IPS-18c (cell line): ENCODE data around the gene SRD5A1.

Experiments
- H3K4me3 ChIP-seq: 2 replicates; pipeline ENCODE4 v1.7.0; 2013; ENCODE audit warnings: low read depth, mild to moderate bottlenecking, low read length, moderate library complexity; ENCODE audit not compliant: insufficient read depth
- H3K9me3 ChIP-seq: one replicate; pipeline ENCODE4 v1.6.1; 2013; ENCODE audit warnings: mild to moderate bottlenecking, low read length, moderate library complexity; ENCODE audit not compliant: control insufficient read depth, insufficient read depth

SRD5A1 gene

DNA sequence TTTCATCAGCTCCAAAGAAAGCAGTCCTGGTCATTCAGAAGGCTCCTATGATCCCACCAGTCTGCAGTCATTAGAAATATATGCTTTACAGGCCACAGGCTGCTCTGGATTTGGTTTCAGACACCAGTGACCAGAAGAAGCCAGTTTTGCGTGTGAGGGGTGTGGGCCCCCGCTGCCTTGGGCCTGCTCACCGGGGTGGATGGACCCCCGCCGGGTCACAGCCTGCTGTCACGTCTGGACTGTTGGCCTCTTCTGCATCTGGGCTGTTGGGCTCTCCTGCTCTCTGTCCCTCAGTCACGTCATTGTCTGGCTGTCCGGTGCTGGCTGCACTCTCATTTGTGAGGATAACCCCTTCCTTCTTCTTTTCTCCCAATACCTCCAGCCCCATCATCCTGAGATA is 33.5 kb upstream of the SRD5A1 start:
- Histone ChIP-seq H3K9me3 (no peaks in the 10 kb centered on the region), H3K4me3 (no peak overlapping the region)

DNA sequence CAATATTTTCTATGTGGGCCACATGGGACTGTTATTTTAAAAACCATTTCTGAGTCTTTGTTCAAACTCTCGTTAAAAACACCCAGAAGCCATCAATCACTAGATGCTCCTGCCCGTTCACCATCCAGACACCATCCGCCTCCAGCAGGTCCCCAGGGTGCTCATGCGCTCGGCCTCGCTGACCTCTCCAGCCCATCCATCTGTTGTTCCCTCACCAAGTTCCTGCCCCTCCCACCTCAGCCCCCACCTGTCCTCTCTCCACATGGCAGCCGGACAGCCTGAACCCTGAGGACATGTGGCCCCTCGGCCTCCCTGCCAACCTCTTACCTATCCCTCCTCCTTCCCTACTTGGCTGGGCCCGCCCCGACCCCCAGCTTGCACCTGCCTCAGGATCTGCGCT is 32.0 kb upstream of the SRD5A1 start:
- H3K9me3 ChIP-seq = no peaks in the 10 kb centered on the region
- no peak overlapping the region for H3K4me3 ChIP-seq

DNA sequence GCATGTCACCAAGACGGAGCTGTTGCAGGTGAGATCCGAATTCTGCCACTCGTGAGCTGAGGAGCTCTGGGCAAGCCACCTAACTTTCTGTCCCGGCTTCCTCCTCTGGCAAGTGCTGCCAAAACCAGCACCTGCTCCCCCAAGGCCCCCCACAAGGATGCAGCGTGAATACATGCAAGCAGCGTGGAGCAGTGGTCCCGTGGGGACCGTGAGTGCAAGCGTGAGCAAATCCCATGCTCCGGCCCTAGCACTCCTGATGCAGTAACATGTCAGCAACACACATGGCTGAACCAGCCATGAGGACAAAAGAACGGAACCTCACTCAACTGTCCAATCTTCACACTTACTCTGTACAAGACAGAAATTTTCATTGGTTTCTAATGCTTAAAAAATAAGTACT is 31.4 kb upstream of the SRD5A1 start:
- Histone ChIP-seq H3K9me3 (no peaks in the 10 kb centered on the region), H3K4me3 (no peak overlapping the region)

DNA sequence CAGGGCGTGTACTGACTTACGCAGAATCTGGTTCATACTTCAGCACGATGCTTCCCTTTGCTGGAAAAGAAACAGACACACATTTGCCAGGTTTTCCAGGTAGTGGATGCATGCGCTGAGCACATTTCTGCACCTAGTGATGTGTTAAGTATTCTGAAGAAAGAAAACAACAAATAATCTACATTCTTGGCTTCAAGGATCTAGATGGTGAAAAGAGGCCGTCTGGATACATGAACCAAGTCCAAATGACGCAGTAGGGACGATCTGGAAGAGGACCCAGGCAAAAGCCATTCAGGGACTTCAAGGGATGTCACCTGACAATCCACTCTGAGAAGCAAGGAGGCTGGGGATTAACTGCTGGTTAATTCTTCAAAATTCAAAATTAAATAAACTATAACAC is 30.8 kb upstream of the SRD5A1 start:
- H3K4me3 ChIP-seq = no peak overlapping the region
- no peaks in the 10 kb centered on the region for H3K9me3 ChIP-seq

DNA sequence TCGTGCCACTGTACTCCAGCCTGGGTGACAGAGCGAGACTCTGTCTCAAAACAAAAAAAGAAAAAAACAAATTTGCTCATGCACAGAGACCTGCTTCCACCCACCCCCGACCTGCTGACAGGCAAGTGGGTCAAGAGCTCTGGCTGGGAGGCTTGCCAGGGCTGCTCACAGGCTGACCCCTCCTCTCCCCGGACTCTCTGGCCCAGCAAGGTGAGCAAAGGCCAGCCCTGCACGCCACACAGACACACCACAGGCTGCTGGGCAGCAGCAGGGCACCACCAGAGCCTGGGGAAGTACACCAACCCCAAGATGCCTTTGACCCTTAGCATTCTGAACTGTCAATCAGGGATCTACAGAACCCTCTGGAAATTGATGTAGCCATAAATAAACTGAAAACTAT is 29.6 kb upstream of the SRD5A1 start:
- no peaks in the 10 kb centered on the region for H3K9me3 ChIP-seq
- H3K4me3 ChIP-seq = no peak overlapping the region

DNA sequence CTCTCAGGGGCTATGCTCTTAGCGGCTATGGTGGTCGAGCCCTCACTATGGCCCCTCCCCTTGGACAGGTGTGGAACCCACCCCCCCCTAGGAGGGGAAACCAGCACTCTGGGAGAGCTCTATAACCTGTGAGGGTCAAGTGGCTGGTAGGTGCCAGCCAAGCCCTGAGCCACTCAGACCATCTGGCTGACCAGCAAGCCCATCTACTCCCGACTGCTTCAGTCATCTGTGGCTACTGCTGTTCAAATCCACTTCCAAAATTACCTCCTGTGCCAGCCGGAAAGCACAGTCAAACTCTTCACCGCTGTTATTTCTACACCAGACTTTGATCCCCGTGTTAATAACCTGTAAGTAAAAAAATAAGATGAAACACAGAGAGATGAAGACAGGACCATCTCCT is 28.9 kb upstream of the SRD5A1 start:
- no peaks in the 10 kb centered on the region for H3K9me3 ChIP-seq
- H3K4me3 ChIP-seq = no peak overlapping the region

DNA sequence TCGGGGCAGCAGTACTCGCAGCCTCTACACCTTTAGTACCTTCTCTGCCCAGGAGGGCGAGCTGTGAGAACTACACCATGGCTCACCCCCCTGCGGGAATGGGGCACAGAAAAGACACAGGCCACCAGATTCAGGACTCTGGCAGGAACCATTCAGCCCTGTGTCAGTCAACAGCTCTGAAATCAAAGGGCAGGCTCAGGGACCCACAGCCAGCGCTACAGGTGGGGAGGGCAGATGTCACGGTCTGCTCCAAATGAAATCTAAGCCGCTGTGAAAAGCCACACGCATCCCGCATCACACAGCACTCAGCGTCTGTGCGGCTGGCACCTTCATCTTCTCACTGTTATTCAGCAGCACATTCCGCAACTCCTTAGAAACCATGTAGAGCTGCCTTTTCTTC is 28.3 kb upstream of the SRD5A1 start:
- Histone ChIP-seq H3K4me3 (no peak overlapping the region), H3K9me3 (no peaks in the 10 kb centered on the region)

DNA sequence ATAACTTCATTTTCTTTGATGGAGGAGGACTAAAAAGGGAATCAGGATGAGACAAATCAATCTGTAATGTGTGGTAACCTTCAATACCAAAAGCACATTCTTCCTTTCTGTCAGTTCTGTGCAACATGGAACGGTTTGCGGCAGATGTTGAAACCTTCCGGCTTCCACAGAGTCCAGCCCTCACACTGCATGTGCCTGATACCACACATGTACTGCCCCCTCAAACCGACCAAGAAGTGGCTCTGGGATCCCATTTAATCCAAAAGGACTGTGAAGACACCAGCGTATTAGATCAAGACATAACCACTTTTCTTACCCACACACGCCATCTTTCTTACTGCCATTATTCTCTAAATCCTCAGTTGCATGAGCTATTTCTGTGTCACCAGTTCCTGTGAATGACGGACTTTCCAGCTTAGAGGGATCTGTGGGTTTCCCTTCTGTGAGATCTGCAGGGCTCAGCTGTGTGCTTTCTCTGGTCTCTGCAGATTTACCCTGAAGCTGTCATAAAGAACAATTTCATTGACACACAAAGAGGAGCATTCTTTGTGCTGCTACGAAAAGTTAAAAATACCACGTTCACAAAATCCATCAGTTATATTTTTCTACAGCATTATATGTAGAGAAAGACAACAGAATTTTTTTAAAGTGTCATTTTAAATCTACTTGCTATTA is 26.2 kb upstream of the SRD5A1 start:
- Histone ChIP-seq H3K9me3 (no peaks in the 10 kb centered on the region), H3K4me3 (no peak overlapping the region)

DNA sequence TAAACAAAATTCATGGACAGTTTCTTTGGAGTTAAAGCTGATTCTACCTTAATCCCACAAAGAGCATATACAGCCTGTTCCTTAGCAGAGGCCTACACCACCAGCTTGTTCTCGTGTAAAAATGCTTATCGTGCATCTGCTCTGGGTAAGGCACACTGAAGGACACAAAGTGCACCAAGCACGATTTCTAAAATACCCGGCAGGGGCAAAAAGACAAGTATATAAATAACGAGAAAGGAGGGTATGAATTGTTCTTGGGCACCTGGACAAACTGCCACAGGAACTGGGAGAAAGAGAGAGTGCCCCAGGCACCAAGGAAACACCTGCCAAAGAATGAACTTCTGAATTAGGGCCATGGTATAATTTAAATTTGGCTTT is 25.7 kb upstream of the SRD5A1 start:
- Histone ChIP-seq H3K9me3 (no peaks in the 10 kb centered on the region), H3K4me3 (no peak overlapping the region)

DNA sequence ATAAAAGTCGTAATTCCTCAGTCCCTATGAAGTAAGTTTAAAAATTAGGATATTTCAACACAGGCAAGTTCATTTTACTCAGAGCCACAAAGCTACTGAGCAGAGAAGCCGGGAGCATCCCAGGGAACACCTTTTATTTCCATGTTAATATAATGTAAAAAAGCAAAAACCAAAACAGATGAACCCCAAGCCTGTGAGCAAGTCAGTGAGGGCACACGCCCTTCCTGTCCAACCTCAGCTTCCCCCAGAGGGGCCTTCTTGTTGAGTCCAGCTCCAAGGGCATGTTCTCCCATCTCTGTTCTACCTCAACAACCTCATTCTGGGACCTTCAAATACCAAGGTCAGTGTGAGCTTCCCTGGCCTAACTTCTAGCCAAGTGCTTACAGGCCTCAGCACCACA is 25.2 kb upstream of the SRD5A1 start:
- Histone ChIP-seq H3K9me3 (no peaks in the 10 kb centered on the region), H3K4me3 (no peak overlapping the region)

DNA sequence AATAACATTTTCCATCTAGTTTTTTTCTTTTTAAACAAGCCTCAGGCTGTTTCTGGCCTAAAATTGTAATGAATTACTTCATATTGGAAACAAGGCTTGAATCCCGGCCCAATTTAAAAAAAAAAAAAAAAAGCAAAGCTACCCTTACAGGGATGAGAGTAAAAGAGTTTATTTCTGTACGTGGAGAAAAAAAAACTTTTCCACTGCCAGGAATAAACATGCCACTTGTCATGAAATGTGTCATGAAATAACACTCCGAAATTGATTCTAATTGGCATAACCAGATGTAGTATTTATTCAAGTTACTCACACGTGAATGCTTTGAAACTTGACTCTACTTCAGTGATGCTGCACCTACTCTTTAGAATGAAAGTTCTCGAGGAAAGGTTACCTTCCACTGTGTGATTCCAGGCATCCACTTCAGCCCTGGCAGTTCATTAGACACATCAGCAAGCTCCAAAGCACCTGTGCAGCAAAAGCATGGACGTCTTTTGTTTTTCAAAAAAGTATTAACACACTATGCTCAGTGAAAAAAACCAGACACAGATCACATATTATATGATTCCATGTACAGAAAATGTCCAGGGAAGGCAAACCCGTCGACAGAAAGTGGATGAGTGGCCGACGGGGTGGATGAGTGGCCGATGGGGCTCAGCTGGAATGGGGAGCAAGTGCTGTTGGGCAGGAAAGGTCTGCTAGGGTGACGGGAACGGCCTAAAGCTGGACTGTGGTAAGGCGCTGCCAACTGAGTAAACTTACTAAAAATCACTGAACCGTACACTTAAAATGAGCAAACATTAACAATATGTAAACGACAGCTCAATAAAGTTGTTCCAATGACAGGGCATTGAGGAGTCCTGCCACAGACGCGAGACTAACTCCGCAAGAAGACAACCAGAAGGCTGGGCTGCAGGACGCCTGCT is 21.6 kb upstream of the SRD5A1 start:
- H3K4me3 ChIP-seq = no peak overlapping the region
- no peaks in the 10 kb centered on the region for H3K9me3 ChIP-seq

DNA sequence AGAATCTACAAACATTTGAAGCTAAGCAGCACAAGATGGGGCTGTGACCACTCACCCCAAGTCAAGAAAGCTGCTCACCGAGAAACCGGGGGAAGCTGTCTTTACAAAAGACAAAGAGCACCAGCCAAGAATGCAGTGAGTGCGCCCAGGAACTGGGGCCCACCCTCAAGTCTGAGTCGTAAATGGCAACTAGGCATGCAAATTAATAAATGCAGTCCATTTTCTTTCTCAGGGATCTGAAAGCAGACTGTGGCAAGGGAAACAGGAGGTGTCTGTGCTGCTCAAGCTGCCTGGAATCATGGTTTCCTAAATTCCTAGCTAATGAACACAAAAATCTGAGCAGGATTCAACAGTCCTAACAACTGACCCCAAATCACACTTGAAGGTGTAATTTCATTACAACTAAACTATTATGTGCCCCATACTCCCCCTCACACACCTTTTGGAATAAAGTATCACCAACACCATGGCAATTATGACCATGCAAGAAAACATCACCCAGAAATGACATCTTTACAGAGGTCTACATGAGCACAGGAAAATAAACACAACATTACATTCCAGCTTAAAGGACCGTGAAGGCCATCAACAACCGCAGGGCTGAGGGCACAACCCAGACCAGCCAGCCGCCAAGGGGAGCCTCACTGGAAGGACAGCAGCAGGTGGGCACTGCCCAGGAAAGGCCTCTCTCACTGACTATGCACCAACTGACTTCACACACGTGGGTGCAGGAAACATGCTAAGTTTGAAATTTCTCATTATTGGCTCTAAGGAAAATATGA is 18.0 kb upstream of the SRD5A1 start:
- Histone ChIP-seq H3K4me3 (no peak overlapping the region), H3K9me3 (no peaks in the 10 kb centered on the region)

DNA sequence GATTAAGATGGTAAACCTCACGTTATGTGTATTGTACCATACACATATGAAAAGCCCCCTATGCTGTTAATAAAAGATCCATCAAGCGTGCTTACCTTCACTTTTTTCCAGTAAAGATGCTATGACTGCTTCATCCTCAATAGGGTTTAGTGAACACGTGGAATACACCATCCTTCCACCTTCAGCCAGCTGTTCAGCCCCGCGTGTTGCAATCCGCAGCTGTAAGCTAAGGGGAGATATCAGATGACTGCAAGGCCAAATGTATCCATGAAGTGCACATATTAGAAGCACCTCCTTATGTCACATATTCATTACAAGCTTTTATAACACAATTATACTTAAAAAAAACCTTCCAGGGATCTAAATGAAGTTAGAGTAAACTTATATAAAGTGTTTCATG is 16.6 kb upstream of the SRD5A1 start:
- Histone ChIP-seq H3K9me3 (no peaks in the 10 kb centered on the region), H3K4me3 (no peak overlapping the region)

DNA sequence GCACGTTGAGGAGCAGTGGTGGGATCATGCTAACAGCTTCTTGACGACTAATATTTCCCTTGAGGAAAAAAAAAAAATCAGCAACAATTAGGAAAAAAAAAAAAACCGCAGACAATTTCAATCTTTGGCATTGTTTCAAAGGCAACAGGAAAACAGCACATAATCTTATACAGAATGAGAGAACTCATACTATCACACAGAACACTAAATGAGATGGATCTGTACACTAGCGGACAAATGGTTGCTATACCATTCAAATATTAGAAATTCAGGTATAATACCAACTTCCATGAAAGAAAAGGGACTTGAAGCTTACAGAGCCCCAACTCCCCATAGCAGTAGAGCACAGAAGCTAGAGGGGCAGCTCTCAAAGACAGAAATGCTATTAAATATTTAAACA is 10.0 kb upstream of the SRD5A1 start:
- Histone ChIP-seq H3K9me3 (no peaks in the 10 kb centered on the region), H3K4me3 (no peak overlapping the region)

DNA sequence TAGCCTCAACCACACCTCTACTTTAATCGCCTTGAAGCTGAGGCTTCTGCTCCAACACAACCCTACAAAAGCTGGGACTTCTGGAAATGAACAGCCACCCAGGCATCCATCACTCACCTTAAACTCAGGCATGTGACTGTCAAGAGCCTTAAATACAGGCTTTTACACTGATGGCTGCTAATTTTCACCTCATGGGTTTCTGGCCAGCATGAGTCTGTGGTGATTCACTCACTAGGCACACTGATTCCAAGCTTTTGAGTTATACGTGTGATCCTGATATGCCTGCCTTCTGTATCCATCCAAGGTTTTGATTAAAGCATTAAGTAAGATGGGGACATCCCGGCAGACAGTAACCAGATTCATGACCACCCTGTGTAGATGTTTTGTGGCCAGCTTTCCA is 9.3 kb upstream of the SRD5A1 start:
- Histone ChIP-seq H3K4me3 (no peak overlapping the region), H3K9me3 (no peaks in the 10 kb centered on the region)

DNA sequence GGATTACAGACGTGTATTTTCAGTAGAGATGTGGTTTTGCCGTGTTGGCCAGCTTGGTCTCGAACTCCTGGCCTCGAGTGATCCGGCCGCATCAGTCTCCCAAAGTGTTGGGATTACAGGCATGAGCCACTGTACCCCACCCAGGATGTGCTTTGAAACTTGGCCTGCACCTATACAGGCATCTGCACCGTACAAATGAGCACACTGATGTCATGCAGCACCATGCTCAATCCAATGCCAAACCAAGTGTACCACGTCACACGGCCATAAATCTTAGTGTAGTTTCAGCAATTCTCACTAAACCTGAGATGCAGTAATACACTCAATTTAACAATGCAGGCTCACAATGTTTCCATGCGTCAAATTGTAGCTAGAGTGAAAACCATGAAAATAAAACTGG is 6.7 kb upstream of the SRD5A1 start:
- Histone ChIP-seq H3K9me3 (no peaks in the 10 kb centered on the region), H3K4me3 (no peak overlapping the region)

DNA sequence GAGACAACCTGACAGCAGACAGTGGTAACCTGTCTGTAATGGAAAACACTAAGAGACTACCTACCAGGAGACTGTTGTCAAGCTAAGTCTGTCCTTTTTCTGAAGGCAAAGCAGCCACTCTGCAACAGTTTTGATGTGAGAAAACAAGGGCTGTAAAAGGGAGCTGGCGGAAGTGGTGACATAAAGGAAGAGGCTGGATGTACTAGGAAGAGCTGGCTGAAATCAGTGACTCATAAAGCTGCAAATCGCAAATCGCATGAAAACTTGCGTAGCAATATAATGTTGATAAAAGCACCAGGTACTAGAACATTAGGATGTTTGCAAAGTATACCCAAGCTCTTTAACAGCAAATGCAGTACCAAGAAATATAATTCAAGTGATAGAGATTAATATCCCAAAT is 1.8 kb upstream of the SRD5A1 start:
- Histone ChIP-seq H3K4me3 (0 out of 2 replicates have a peak overlapping the region, but pooled peaks have one; percentile 2), H3K9me3 (no peaks in the 10 kb centered on the region)

DNA sequence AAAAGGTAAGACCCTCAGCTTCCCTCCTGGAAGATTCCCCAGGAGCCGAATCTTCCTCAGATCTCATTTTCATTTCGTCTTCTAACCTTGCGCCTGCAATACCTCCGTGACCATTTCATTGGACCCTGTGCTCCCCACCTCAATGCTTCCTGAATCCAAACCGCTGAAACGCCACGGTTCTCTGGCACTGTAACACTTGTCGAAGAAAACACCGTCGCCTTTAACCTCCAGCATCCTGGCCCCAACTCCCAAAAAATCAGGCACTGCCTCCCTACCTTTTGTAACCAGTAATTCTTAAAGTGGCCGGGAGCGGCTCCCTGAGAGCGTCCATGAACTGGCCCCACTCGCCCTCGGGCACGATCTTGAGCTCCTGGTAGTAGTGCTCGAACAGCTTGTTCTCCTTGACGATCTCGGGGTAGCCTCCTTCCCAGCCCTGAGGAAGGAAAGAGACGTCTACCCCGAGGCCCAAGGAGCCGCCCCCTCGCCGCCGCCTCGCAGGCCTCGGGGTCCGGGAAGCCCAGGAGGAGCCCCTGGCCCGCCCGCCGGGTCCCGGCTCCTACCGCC is 834 bp upstream of the SRD5A1 start:
- Histone ChIP-seq H3K9me3 (no peaks in the 10 kb centered on the region), H3K4me3 (peak overlapping the region; percentile 65)
